OCI-LY3 (cell line): ENCODE results near the gene GJA9.

ENCODE experiments used
- CTCF ChIP-seq: fragments of 200-600, 300-600 bp; sonication (generic); IDR thresholded peaks from 2 replicates; pipeline ENCODE4 v1.5.1; 2014; ENCODE audit warnings: antibody characterized with exemption, low read length, low read depth
- EZH2phosphoT487 ChIP-seq: fragments of 200-600 bp; shearing (Covaris generic); IDR thresholded peaks from 2 replicates; pipeline ENCODE4 v1.6.1; 2018; ENCODE audit warnings: antibody characterized with exemption, mixed run types, low read depth

DNA sequence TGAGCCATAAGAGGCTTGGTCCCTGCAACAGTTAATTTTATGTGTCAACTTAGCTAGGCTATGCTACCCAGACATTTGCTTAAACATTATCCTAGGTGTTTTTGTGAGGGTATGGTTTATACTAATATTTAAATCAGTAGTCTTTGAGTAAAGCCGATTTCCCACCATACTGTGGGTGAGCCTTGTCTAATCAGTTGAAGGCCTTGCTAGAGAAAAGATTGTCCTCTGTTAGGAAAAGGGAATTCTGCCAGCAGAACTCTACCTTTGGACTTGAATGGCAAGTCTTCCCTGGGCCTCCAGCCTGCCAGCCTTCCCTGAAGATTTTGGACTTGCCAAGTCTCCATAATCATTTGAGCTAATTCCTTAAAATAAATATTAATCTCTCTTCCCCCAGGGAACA is 36.4 kb upstream of the GJA9 start:
- TF ChIP-seq EZH2phosphoT487 (no peak), CTCF (no peak)
